ENCODE results near the gene SH3BP5L. TPM values are rescaled to one million over a fixed set of nuclear protein-coding genes. Genes with fewer than 3 reads are reported as not detected.

Gene SH3BP5L
- total and polyA plus RNA-seq, 2 of the 8 experiments (the other 6 are each of a cell fraction or from before 2014, with no cell fraction given), result 20.2 to 28.4 TPM

DNA sequence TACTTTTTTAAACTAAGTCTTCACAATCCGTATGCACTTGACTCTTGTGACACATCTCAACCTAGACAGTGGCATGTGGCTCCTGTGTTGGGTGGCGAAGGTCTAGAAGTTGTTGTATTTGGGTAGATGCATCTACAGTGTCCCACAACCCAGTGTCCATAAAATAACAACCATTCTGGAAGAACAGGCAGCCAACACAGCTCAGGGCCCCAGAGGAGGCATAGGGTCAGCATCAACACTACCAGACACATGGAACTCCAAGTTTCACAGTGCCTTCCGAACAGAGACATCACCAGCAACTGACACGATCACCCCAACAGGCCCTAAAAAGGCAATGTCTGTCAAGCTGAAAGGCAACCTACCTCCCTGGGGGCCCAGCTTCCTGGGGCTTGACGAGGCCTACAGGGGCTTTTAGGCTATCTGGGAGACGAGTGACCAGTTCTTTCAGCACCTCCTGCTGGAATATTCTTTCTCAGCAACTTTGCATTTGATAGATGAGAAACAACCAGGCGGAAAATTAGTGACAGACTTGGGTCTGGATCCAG lies 5.6 kb downstream of the SH3BP5L start:
- TF ChIP-seq HDAC2 (IDR thresholded peaks at IDR 0.05; ENCODE audit: borderline replicate concordance in 1 of 2, low read depth in 2 of 2, low read length in 2 of 2) (no peak), RAD21 (IDR thresholded peaks at IDR 0.05 in 1 of 2, conservative IDR thresholded peaks at IDR 0.05 in 1 of 2; ENCODE audit: low read depth in 2 of 2, low read length in 2 of 2) (peak in 1 of 2 experiments; percentile 13; a peak in 1 of 4 replicates), POLR2AphosphoS5 (IDR thresholded peaks at IDR 0.05; ENCODE audit: low read depth, low read length) (no peak)
- no peak overlapping the region for H2BK20ac ChIP-seq (ENCODE audit: low read length)
- H4K20me1 ChIP-seq (replicated peaks in 1 of 2; ENCODE audit: control insufficient read depth in 1 of 2, insufficient read depth in 2 of 2, low read length in 2 of 2), result peaks cover 0 to 10% of the 10 kb centered on the region in 2 experiments
- no peaks in the 10 kb centered on the region for H3K9me3 ChIP-seq (ENCODE audit: insufficient read depth in 2 of 2, low read depth in 1 of 2, low read length in 1 of 2)
- peaks cover 0 to 63% of the 10 kb centered on the region in 2 experiments; a peak in 3 of 4 replicates for H3K79me2 ChIP-seq (ENCODE audit: control insufficient read depth in 1 of 2, insufficient read depth in 2 of 2, low read length in 2 of 2)
- H3K27me3 ChIP-seq (replicated peaks in 1 of 4; ENCODE audit: control insufficient read depth in 3 of 4, extremely low read depth in 1 of 4, insufficient read depth in 3 of 4, low read length in 3 of 4), result no peaks in the 10 kb centered on the region
- no peaks in the 10 kb centered on the region; the same call in 1 of the 2 replicates for H3K23me2 ChIP-seq (ENCODE audit: low read depth, low read length)
- H3K23ac ChIP-seq (ENCODE audit: insufficient read length), result no peak overlapping the region
- H2AK5ac ChIP-seq (ENCODE audit: low read depth, low read length), result no peak overlapping the region
- FAIRE-seq (no peak), DNase-seq (ENCODE audit: low read depth in 1 of 2, low spot score in 2 of 2) (no peak)
- 0 out of 2 replicates have a peak overlapping the region, but pooled peaks have one; percentile 0 for H2BK15ac ChIP-seq (ENCODE audit: low read length)
- H3K4me1 ChIP-seq (replicated peaks in 1 of 4; ENCODE audit: control insufficient read depth in 3 of 4, insufficient read depth in 4 of 4, low read length in 3 of 4), result peaks cover 2 to 7% (median 3%) of the 10 kb centered on the region in 4 experiments; a peak in 6 of 7 replicates
- ChIA-PET POLR2A (ENCODE audit: partially characterized antibody) (interaction anchor here (0.9 to 3.9 kb wide), 6 partner anchors 8 to 39 kb away, joined by 3 to 16 read pairs (median 8); partner anchors contain the start of genes ZNF672 and ZNF692), CTCF (ENCODE audit: partially characterized antibody) (interaction anchor here (0.6 to 1.7 kb wide), 8 partner anchors 9 to 1551 kb away, joined by 3 to 7 read pairs (median 4); partner anchors contain the start of gene ZNF692)
- no peak overlapping the region for H4K91ac ChIP-seq (replicated peaks; ENCODE audit: insufficient read length, low read length)
- no peak overlapping the region for H3K9ac ChIP-seq (replicated peaks in 1 of 4; ENCODE audit: extremely low read depth in 1 of 4, low read depth in 3 of 4, low read length in 3 of 4)
- no peak overlapping the region for H3K4me3 ChIP-seq (ENCODE audit: extremely low read depth in 1 of 4, insufficient read depth in 2 of 4, low read depth in 3 of 4, low read length in 4 of 4)
- H3K4me2 ChIP-seq (ENCODE audit: insufficient read depth in 1 of 2, low read depth in 2 of 2, low read length in 2 of 2), result no peak overlapping the region; a peak in 1 of 4 replicates
- no peak overlapping the region for H3K18ac ChIP-seq (ENCODE audit: extremely low read depth, low read length)
- H3K56ac ChIP-seq (replicated peaks; ENCODE audit: insufficient read length, low read depth, low read length), result no peak overlapping the region
- H3K27ac ChIP-seq (ENCODE audit: low read depth, low read length), result no peak overlapping the region
- no peak overlapping the region for H2BK12ac ChIP-seq (ENCODE audit: low read depth, low read length)
- no peak overlapping the region for H3K14ac ChIP-seq (ENCODE audit: insufficient read length)
- 84% methylated on average over 7 of the region's 7 CpGs; no CpG with 5 or more reads in 1 of the 2 experiments for WGBS, 2 experiments (ENCODE audit: extremely low coverage in 1 of 2, insufficient coverage in 1 of 2, insufficient read length in 1 of 2, insufficient replicate concordance in 2 of 2, low coverage in 1 of 2, low lambda C conversion rate in 2 of 2, missing lambda C conversion rate in 1 of 2)
- peaks cover 0 to 30% (median 12%) of the 10 kb centered on the region in 4 experiments; a peak in 6 of 8 replicates for H3K36me3 ChIP-seq (ENCODE audit: control insufficient read depth in 2 of 4, insufficient read depth in 4 of 4, low read length in 3 of 4)
- no peak overlapping the region for H2BK120ac ChIP-seq (replicated peaks; ENCODE audit: low read depth, low read length)
- H4K5ac ChIP-seq (ENCODE audit: insufficient read length, low read depth, low read length), result no peak overlapping the region
- no peak overlapping the region for H3K4ac ChIP-seq (replicated peaks; ENCODE audit: insufficient read length, low read depth, low read length)
- H4K8ac ChIP-seq (ENCODE audit: extremely low read depth, insufficient read depth, low read length), result no peak overlapping the region
- H2AFZ ChIP-seq (ENCODE audit: low read length), result no peak overlapping the region
- peaks cover 17% of the 10 kb centered on the region for H3K79me1 ChIP-seq (ENCODE audit: low read depth, low read length)
- H2BK5ac ChIP-seq (ENCODE audit: low read depth, low read length), result no peak overlapping the region

Measured in H1 (cell line).